Suppressor macrophage treated with lipopolysaccharide for 4 hours (primary cell): ENCODE results near the gene CCSER1.
"Not testable (repeated sequence)": the region's sequence is repeated elsewhere in the genome, so short reads cannot be mapped to it uniquely, and the experiment has no call there.

Experiments used
- DNase-seq: peaks from one replicate; pipeline ENCODE4 v3.0.0-alpha.2; 2020

Gene CCSER1

GRCh38 chr4:91454111-91454510, 1326.9 kb downstream of the CCSER1 start:
- no peak for DNase-seq

GRCh38 chr4:91462566-91462965, 1335.4 kb downstream of the CCSER1 start:
- DNase-seq: not testable (repeated sequence)

GRCh38 chr4:91470671-91471070, 1343.5 kb downstream of the CCSER1 start:
- no peak for DNase-seq

- no peak for DNase-seq
Measured at GRCh38 chr4:91471280-91471679, 1344.1 kb downstream of the CCSER1 start.

GRCh38 chr4:91472046-91472445, 1344.9 kb downstream of the CCSER1 start:
- no peak for DNase-seq

GRCh38 chr4:91485415-91485814, 1358.2 kb downstream of the CCSER1 start:
- no peak for DNase-seq

GRCh38 chr4:91488946-91489345, 1361.8 kb downstream of the CCSER1 start:
- DNase-seq: no peak

- no peak for DNase-seq
Measured at GRCh38 chr4:91497892-91498291, 1370.7 kb downstream of the CCSER1 start.

GRCh38 chr4:91502365-91502764, 1375.2 kb downstream of the CCSER1 start:
- no peak for DNase-seq

- no peak for DNase-seq
Measured at GRCh38 chr4:91513326-91513725, 1386.1 kb downstream of the CCSER1 start.

GRCh38 chr4:91519155-91519554, 1392.0 kb downstream of the CCSER1 start:
- no peak for DNase-seq

GRCh38 chr4:91525621-91526020, 1398.4 kb downstream of the CCSER1 start:
- DNase-seq: no peak

- no peak for DNase-seq
Measured at GRCh38 chr4:91527056-91527455, 1399.9 kb downstream of the CCSER1 start.

GRCh38 chr4:91567594-91567993, 1440.4 kb downstream of the CCSER1 start:
- DNase-seq: no peak

GRCh38 chr4:91577864-91578263, 1450.7 kb downstream of the CCSER1 start:
- no peak for DNase-seq

GRCh38 chr4:91590260-91590659, 1463.1 kb downstream of the CCSER1 start:
- no peak for DNase-seq

- DNase-seq: no peak
Measured at GRCh38 chr4:91592125-91592524, 1464.9 kb downstream of the CCSER1 start.

GRCh38 chr4:91596718-91597117, 1469.5 kb downstream of the CCSER1 start:
- DNase-seq: no peak

- DNase-seq: no peak
Measured at GRCh38 chr4:91598696-91599095, 1471.5 kb downstream of the CCSER1 start.

- DNase-seq: no peak
Measured at GRCh38 chr4:91600301-91600700, 1473.1 kb downstream of the CCSER1 start.

- no peak for DNase-seq
Measured at GRCh38 chr4:91601401-91601800, 1474.2 kb downstream of the CCSER1 start.

- no peak for DNase-seq
Measured at GRCh38 chr4:91611782-91612181, 1484.6 kb downstream of the CCSER1 start.

GRCh38 chr4:91620952-91621351, 1493.8 kb downstream of the CCSER1 start:
- no peak for DNase-seq

- DNase-seq: no peak
Measured at GRCh38 chr4:91621446-91621845, 1494.3 kb downstream of the CCSER1 start.

- no peak for DNase-seq
Measured at GRCh38 chr4:91622925-91623602, 1495.9 kb downstream of the CCSER1 start.
